DND-41 (cell line): Measurements from ENCODE around the gene GNG4.

Experiments
- ATAC-seq: fragments of 200-7000 bp; cut with Tn5 transposase; 3 replicates; pipeline ENCODE4 v1.9.1; 2021; ENCODE audit warnings: low read depth; ENCODE audit not compliant: insufficient read depth
- DNase-seq: peaks from one replicate; pipeline ENCODE4 v3.0.0-alpha.2; 2020
- H2AFZ ChIP-seq: 2 replicates; pipeline ENCODE4 v1.6.0; 2012; ENCODE audit warnings: low read depth, low read length
- H3K27ac ChIP-seq: 2 replicates; pipeline ENCODE4 v1.5.1; 2012; ENCODE audit warnings: low read length, inconsistent platforms
- H3K27me3 ChIP-seq: fragments of 200-600 bp; sonication (generic); 2 replicates; pipeline ENCODE4 v1.6.0; 2012; ENCODE audit warnings: low read length, mild to moderate bottlenecking, inconsistent platforms; ENCODE audit not compliant: insufficient read depth, poor library complexity
- H3K36me3 ChIP-seq: 2 replicates; pipeline ENCODE4 v1.5.1; 2012; ENCODE audit warnings: low read length, inconsistent platforms; ENCODE audit not compliant: insufficient read depth
- H3K4me1 ChIP-seq: 2 replicates; pipeline ENCODE4 v1.5.1; 2012; ENCODE audit warnings: mild to moderate bottlenecking, low read length; ENCODE audit not compliant: insufficient read depth
- H3K4me2 ChIP-seq: 2 replicates; pipeline ENCODE4 v1.6.0; 2012; ENCODE audit warnings: mild to moderate bottlenecking, moderate library complexity, low read length, inconsistent platforms; ENCODE audit not compliant: insufficient read depth
- H3K4me3 ChIP-seq, 2 experiments: fragments of 200-600 bp in 1 of 2; shearing (Covaris generic) in 1 of 2; 2 replicates each; pipeline ENCODE4 v1.5.1; 2012 to 2016; ENCODE audit warnings: inconsistent platforms in 2 of 2, low read length in 2 of 2, mild to moderate bottlenecking in 2 of 2, low read depth in 1 of 2, moderate library complexity in 1 of 2
- H3K79me2 ChIP-seq: 2 replicates; pipeline ENCODE4 v1.6.0; 2012; ENCODE audit warnings: low read length, inconsistent platforms; ENCODE audit not compliant: insufficient read depth
- H3K9ac ChIP-seq: 2 replicates; pipeline ENCODE4 v1.6.0; 2012; ENCODE audit warnings: low read depth, mild to moderate bottlenecking, inconsistent platforms, low read length, moderate library complexity
- H3K9me3 ChIP-seq: 2 replicates; pipeline ENCODE4 v1.5.1; 2012; ENCODE audit warnings: low read length, moderate library complexity, mild to moderate bottlenecking, inconsistent platforms; ENCODE audit not compliant: insufficient read depth, severe bottlenecking
- H4K20me1 ChIP-seq: 2 replicates; pipeline ENCODE4 v1.6.0; 2012; ENCODE audit warnings: low read length; ENCODE audit not compliant: insufficient read depth
- CTCF ChIP-seq: IDR thresholded peaks from 2 replicates; pipeline ENCODE4 v1.5.1; 2012; ENCODE audit warnings: borderline replicate concordance, low read length, moderate library complexity, mild to moderate bottlenecking; ENCODE audit not compliant: poor library complexity, severe bottlenecking; ENCODE audit errors: extremely low read depth
- EZH2 ChIP-seq: IDR thresholded peaks from 3 replicates; pipeline ENCODE4 v1.6.1; 2012; ENCODE audit warnings: borderline replicate concordance, low read depth, mild to moderate bottlenecking, moderate library complexity, low read length, inconsistent platforms; ENCODE audit not compliant: severe bottlenecking

The GNG4 gene

GRCh38 chr1:235588916-235589515 lies 60.6 kb downstream of the GNG4 start:
- no peaks in the 10 kb centered on the region for H3K36me3 ChIP-seq
- H3K27ac ChIP-seq, result no peak overlapping the region
- no peaks in the 10 kb centered on the region for H3K79me2 ChIP-seq
- ATAC-seq, result no peak
- no peak overlapping the region for H3K4me3 ChIP-seq
- no peak overlapping the region for H3K4me2 ChIP-seq
- peaks cover 4% of the 10 kb centered on the region for H3K27me3 ChIP-seq
- H3K9ac ChIP-seq, result no peak overlapping the region
- H3K4me1 ChIP-seq, result no peaks in the 10 kb centered on the region
- H4K20me1 ChIP-seq, result no peaks in the 10 kb centered on the region
- H3K9me3 ChIP-seq, result peaks cover 22% of the 10 kb centered on the region
- DNase-seq, result peak; percentile 54
- no peak overlapping the region for H2AFZ ChIP-seq
- no peak for TF ChIP-seq EZH2
- no peak for TF ChIP-seq CTCF

- Histone ChIP-seq H3K4me2 (no peak overlapping the region), H3K4me1 (no peaks in the 10 kb centered on the region), H3K79me2 (no peaks in the 10 kb centered on the region), H4K20me1 (no peaks in the 10 kb centered on the region), H2AFZ (no peak overlapping the region), H3K27me3 (peaks cover 4% of the 10 kb centered on the region), H3K9me3 (peaks cover 22% of the 10 kb centered on the region), H3K36me3 (no peaks in the 10 kb centered on the region), H3K4me3 (no peak overlapping the region), H3K27ac (no peak overlapping the region), H3K9ac (no peak overlapping the region)
- no peak for ATAC-seq
- TF ChIP-seq EZH2, result no peak
- no peak for TF ChIP-seq CTCF
- DNase-seq, result no peak
Measured at GRCh38 chr1:235588156-235588555, 61.4 kb downstream of the GNG4 start.

GRCh38 chr1:235586992-235587391 lies 62.6 kb downstream of the GNG4 start:
- DNase-seq (no peak), ATAC-seq (no peak)
- H3K27ac ChIP-seq, result no peak overlapping the region
- TF ChIP-seq CTCF (no peak), EZH2 (no peak)
- H3K4me2 ChIP-seq, result no peak overlapping the region
- peaks cover 22% of the 10 kb centered on the region for H3K9me3 ChIP-seq
- H2AFZ ChIP-seq, result no peak overlapping the region
- no peaks in the 10 kb centered on the region for H3K79me2 ChIP-seq
- no peak overlapping the region for H3K9ac ChIP-seq
- H3K4me3 ChIP-seq, result no peak overlapping the region
- no peaks in the 10 kb centered on the region for H4K20me1 ChIP-seq
- peaks cover 4% of the 10 kb centered on the region for H3K27me3 ChIP-seq
- no peaks in the 10 kb centered on the region for H3K36me3 ChIP-seq
- H3K4me1 ChIP-seq, result no peaks in the 10 kb centered on the region

DNA sequence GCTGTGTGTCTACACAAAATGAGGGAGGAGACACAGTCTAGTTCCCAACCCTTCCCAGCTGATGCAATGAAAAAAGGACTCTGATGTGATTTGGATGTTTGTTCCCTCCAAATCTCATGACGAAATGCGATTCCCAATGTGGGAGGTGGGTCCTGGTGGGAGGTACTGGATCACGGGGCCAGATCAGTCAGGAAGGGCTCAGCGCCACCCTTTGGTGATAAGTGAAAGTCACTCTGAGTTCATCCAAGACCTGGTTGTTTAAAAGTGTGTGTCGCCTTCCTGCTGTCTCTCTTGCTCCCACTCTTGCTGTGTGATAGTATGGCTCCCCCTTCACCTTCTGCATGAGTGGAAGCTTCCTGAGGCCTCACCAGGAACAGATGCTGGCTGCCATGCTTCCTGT lies 63.2 kb downstream of the GNG4 start:
- peaks cover 4% of the 10 kb centered on the region for H3K27me3 ChIP-seq

More for the DNA sequence above, 63.2 kb downstream of the GNG4 start:
- Histone ChIP-seq H3K4me2 (no peak overlapping the region), H3K9ac (no peak overlapping the region), H3K4me1 (no peaks in the 10 kb centered on the region), H3K4me3 (no peak overlapping the region), H4K20me1 (no peaks in the 10 kb centered on the region), H2AFZ (no peak overlapping the region), H3K27ac (no peak overlapping the region), H3K36me3 (no peaks in the 10 kb centered on the region), H3K9me3 (peaks cover 22% of the 10 kb centered on the region), H3K79me2 (no peaks in the 10 kb centered on the region)
- ATAC-seq (no peak), DNase-seq (no peak)
- no peak for TF ChIP-seq EZH2
- TF ChIP-seq CTCF, result no peak
